Chondrocyte (in vitro differentiated cells): ENCODE measurements around the gene TSC22D3. TPM values are rescaled to one million over a fixed set of nuclear protein-coding genes. Genes with fewer than 3 reads are reported as not detected.

ENCODE experiments used
- DNase-seq: peaks from one replicate; pipeline ENCODE4 v3.0.0; 2021; ENCODE audit warnings: mixed read lengths, low spot score
- H3K27ac Mint-ChIP-seq: one replicate; pipeline ENCODE4 v1.8.0; 2021; ENCODE audit warnings: mild to moderate bottlenecking, moderate library complexity, mixed read lengths; ENCODE audit not compliant: unreplicated experiment
- H3K27me3 Mint-ChIP-seq: 2 replicates; pipeline ENCODE4 v1.8.0; 2021; ENCODE audit warnings: low read depth, mixed read lengths
- H3K36me3 Mint-ChIP-seq: 2 replicates; pipeline ENCODE4 v1.8.0; 2021; ENCODE audit warnings: low read depth, mixed read lengths
- H3K4me1 Mint-ChIP-seq: 2 replicates; pipeline ENCODE4 v1.8.0; 2021; ENCODE audit warnings: low read depth, mild to moderate bottlenecking, mixed read lengths
- H3K4me3 Mint-ChIP-seq: one replicate; pipeline ENCODE4 v1.8.0; 2021; ENCODE audit warnings: mild to moderate bottlenecking, moderate library complexity, mixed read lengths; ENCODE audit not compliant: unreplicated experiment
- H3K9me3 Mint-ChIP-seq: 2 replicates; pipeline ENCODE4 v1.8.0; 2021; ENCODE audit warnings: low read depth, mixed read lengths
- CTCF ChIP-seq: fragments of 200-600 bp; sonication (generic); IDR thresholded peaks from 2 replicates; pipeline ENCODE4 v1.5.0; 2021; ENCODE audit warnings: antibody characterized with exemption, mild to moderate bottlenecking, moderate library complexity
- total RNA-seq: library from RNA; stranded (reverse); gene quantifications from 3 replicates; pipeline ENCODE4 v1.2.1, GENCODE V29; 2021

TSC22D3 gene
- total RNA-seq, 1 donor from 2014 or later, result 191 TPM

- peak overlapping the region; percentile 91 for H3K27ac Mint-ChIP-seq
- no peaks in the 10 kb centered on the region for H3K27me3 Mint-ChIP-seq
- DNase-seq, result no peak
- no peak for TF ChIP-seq CTCF
- no peak overlapping the region for H3K4me3 Mint-ChIP-seq
- no peaks in the 10 kb centered on the region for H3K9me3 Mint-ChIP-seq
- H3K4me1 Mint-ChIP-seq, result peaks cover 85% of the 10 kb centered on the region
- no peaks in the 10 kb centered on the region for H3K36me3 Mint-ChIP-seq
Observed at GRCh38 chrX:107728371-107729099, 47.1 kb downstream of the TSC22D3 start.

- TF ChIP-seq CTCF, result no peak
- no peak overlapping the region for H3K27ac Mint-ChIP-seq
- H3K36me3 Mint-ChIP-seq, result no peaks in the 10 kb centered on the region
Observed at GRCh38 chrX:107726816-107727534, 48.6 kb downstream of the TSC22D3 start.

GRCh38 chrX:107725761-107726555, 49.6 kb downstream of the TSC22D3 start:
- Mint-ChIP-seq H3K4me1 (peaks cover 81% of the 10 kb centered on the region), H3K9me3 (no peaks in the 10 kb centered on the region), H3K27me3 (no peaks in the 10 kb centered on the region), H3K4me3 (no peak overlapping the region), H3K27ac (peak overlapping the region; percentile 61), H3K36me3 (no peaks in the 10 kb centered on the region)
- no peak for TF ChIP-seq CTCF
- no peak for DNase-seq

More at GRCh38 chrX:107726816-107727534, 48.6 kb downstream of the TSC22D3 start:
- H3K27me3 Mint-ChIP-seq, result no peaks in the 10 kb centered on the region
- H3K9me3 Mint-ChIP-seq, result no peaks in the 10 kb centered on the region
- no peak for DNase-seq
- peaks cover 81% of the 10 kb centered on the region for H3K4me1 Mint-ChIP-seq
- no peak overlapping the region for H3K4me3 Mint-ChIP-seq

GRCh38 chrX:107724653-107725052, 50.9 kb downstream of the TSC22D3 start:
- TF ChIP-seq CTCF, result no peak
- no peaks in the 10 kb centered on the region for H3K9me3 Mint-ChIP-seq
- peaks cover 70% of the 10 kb centered on the region for H3K4me1 Mint-ChIP-seq
- no peaks in the 10 kb centered on the region for H3K27me3 Mint-ChIP-seq
- H3K36me3 Mint-ChIP-seq, result no peaks in the 10 kb centered on the region
- DNase-seq, result no peak
- H3K4me3 Mint-ChIP-seq, result no peak overlapping the region
- H3K27ac Mint-ChIP-seq, result no peak overlapping the region

GRCh38 chrX:107723511-107723910, 52.1 kb downstream of the TSC22D3 start:
- no peak for DNase-seq
- H3K9me3 Mint-ChIP-seq, result no peaks in the 10 kb centered on the region
- peaks cover 58% of the 10 kb centered on the region for H3K4me1 Mint-ChIP-seq
- TF ChIP-seq CTCF, result no peak
- no peaks in the 10 kb centered on the region for H3K36me3 Mint-ChIP-seq
- H3K27me3 Mint-ChIP-seq, result no peaks in the 10 kb centered on the region
- H3K27ac Mint-ChIP-seq, result no peak overlapping the region
- no peak overlapping the region for H3K4me3 Mint-ChIP-seq
